ENCODE measurements around the gene DYNC2H1. TPM values are rescaled to one million over a fixed set of nuclear protein-coding genes. Genes with fewer than 3 reads are reported as not detected.

Gene DYNC2H1
- total and polyA plus RNA-seq, 4 donors: 6.4 to 102 (median 23.7) TPM

- no peak overlapping the region for H3K4me3 ChIP-seq
- DNase-seq: peak in 1 of 3 donors; percentile 12
- WGBS, 2 donors: 76 to 83% methylated on average over 2 of the region's 2 CpGs
- no peaks in the 10 kb centered on the region for H3K9me3 ChIP-seq (ENCODE audit: control insufficient read depth in 4 of 4, insufficient read depth in 3 of 4, low read length in 3 of 4)
- no peak for TF ChIP-seq CTCF (IDR thresholded peaks at IDR 0.05; ENCODE audit: control extremely low read depth, extremely low read depth)
- H3K27ac ChIP-seq (ENCODE audit: low read depth in 1 of 2, low read length in 1 of 2): no peak overlapping the region
- no peak for ATAC-seq (ENCODE audit: insufficient read depth, low FRiP score)
- no peaks in the 10 kb centered on the region for H3K4me1 ChIP-seq (ENCODE audit: control insufficient read depth in 5 of 5, insufficient read depth in 5 of 5, low read length in 5 of 5)
- peaks cover 6 to 37% (median 6%) of the 10 kb centered on the region in 4 donors for H3K36me3 ChIP-seq (ENCODE audit: control insufficient read depth in 4 of 4, insufficient read depth in 4 of 4, low read length in 4 of 4)
- no peak overlapping the region for H3K9ac ChIP-seq (ENCODE audit: insufficient read depth in 1 of 2, low read length in 2 of 2)
- H3K27me3 ChIP-seq (ENCODE audit: control insufficient read depth in 3 of 3, insufficient read depth in 3 of 3, low read length in 2 of 3): no peaks in the 10 kb centered on the region
Measured at GRCh38 chr11:103164093-103164796, 55.0 kb downstream of the DYNC2H1 start.

GRCh38 chr11:103167166-103167565 is 57.9 kb downstream of the DYNC2H1 start:
- no peak for TF ChIP-seq CTCF (IDR thresholded peaks at IDR 0.05; ENCODE audit: control extremely low read depth, extremely low read depth)
- DNase-seq: no peak
- ATAC-seq (ENCODE audit: insufficient read depth, low FRiP score): no peak
- H3K4me1 ChIP-seq (ENCODE audit: control insufficient read depth in 5 of 5, insufficient read depth in 5 of 5, low read length in 5 of 5): no peaks in the 10 kb centered on the region
- H3K27ac ChIP-seq (ENCODE audit: low read depth in 1 of 2, low read length in 1 of 2): no peak overlapping the region
- no peaks in the 10 kb centered on the region for H3K27me3 ChIP-seq (ENCODE audit: control insufficient read depth in 3 of 3, insufficient read depth in 3 of 3, low read length in 2 of 3)
- H3K36me3 ChIP-seq (ENCODE audit: control insufficient read depth in 4 of 4, insufficient read depth in 4 of 4, low read length in 4 of 4): peaks cover 4 to 29% (median 6%) of the 10 kb centered on the region in 4 donors
- H3K9me3 ChIP-seq (ENCODE audit: control insufficient read depth in 4 of 4, insufficient read depth in 3 of 4, low read length in 3 of 4): no peaks in the 10 kb centered on the region
- H3K4me3 ChIP-seq: no peak overlapping the region
- 97 to 98% methylated on average over 4 of the region's 4 CpGs for WGBS, 2 donors
- H3K9ac ChIP-seq (ENCODE audit: insufficient read depth in 1 of 2, low read length in 2 of 2): no peak overlapping the region

- ATAC-seq (ENCODE audit: insufficient read depth, low FRiP score) (no peak), DNase-seq (no peak)
- 87 to 89% methylated on average over 4 of the region's 4 CpGs for WGBS, 2 donors
- no peaks in the 10 kb centered on the region for H3K27me3 ChIP-seq (ENCODE audit: control insufficient read depth in 3 of 3, insufficient read depth in 3 of 3, low read length in 2 of 3)
- H3K9ac ChIP-seq (ENCODE audit: insufficient read depth in 1 of 2, low read length in 2 of 2): no peak overlapping the region
- no peak overlapping the region for H3K27ac ChIP-seq (ENCODE audit: low read depth in 1 of 2, low read length in 1 of 2)
- H3K36me3 ChIP-seq (ENCODE audit: control insufficient read depth in 4 of 4, insufficient read depth in 4 of 4, low read length in 4 of 4): peaks cover 0 to 25% (median under 1%) of the 10 kb centered on the region in 4 donors
- no peaks in the 10 kb centered on the region for H3K9me3 ChIP-seq (ENCODE audit: control insufficient read depth in 4 of 4, insufficient read depth in 3 of 4, low read length in 3 of 4)
- no peak overlapping the region for H3K4me3 ChIP-seq
- TF ChIP-seq CTCF (IDR thresholded peaks at IDR 0.05; ENCODE audit: control extremely low read depth, extremely low read depth): no peak
- H3K4me1 ChIP-seq (ENCODE audit: control insufficient read depth in 5 of 5, insufficient read depth in 5 of 5, low read length in 5 of 5): no peaks in the 10 kb centered on the region
Measured at GRCh38 chr11:103170865-103171264, 61.6 kb downstream of the DYNC2H1 start.
